Liver (tissue), 3 donors: ENCODE measurements around the gene CYB5A.

Experiments used
- EGR1 ChIP-seq, 2 donors: IDR thresholded peaks; 2 replicates each; pipeline ENCODE4 v1.6.1; 2016 to 2018; ENCODE audit warnings: antibody characterized with exemption in 2 of 2, low read depth in 2 of 2
- FOXA1 ChIP-seq: IDR thresholded peaks from 2 replicates; pipeline ENCODE4 v1.6.1; 2016; ENCODE audit warnings: antibody characterized with exemption
- GABPA ChIP-seq, 2 donors: IDR thresholded peaks in 1 of 2; conservative IDR thresholded peaks in 1 of 2; 2 replicates each; pipeline ENCODE4 v1.6.1; 2016; ENCODE audit warnings: antibody characterized with exemption in 2 of 2, mild to moderate bottlenecking in 1 of 2, moderate library complexity in 1 of 2
- HNF4G ChIP-seq: IDR thresholded peaks from 2 replicates; pipeline ENCODE4 v1.6.1; 2016; ENCODE audit warnings: antibody characterized with exemption
- JUND ChIP-seq, 2 donors: IDR thresholded peaks; 2 replicates each; pipeline ENCODE4 v1.6.1; 2016; ENCODE audit warnings: antibody characterized with exemption in 2 of 2
- RAD21 ChIP-seq, 2 donors: IDR thresholded peaks; 2 replicates each; pipeline ENCODE4 v1.6.1; 2016; ENCODE audit warnings: antibody characterized with exemption in 2 of 2, mild to moderate bottlenecking in 2 of 2
- RXRA ChIP-seq, 2 donors: IDR thresholded peaks; 2 replicates each; pipeline ENCODE4 v1.6.1; 2017 to 2018; ENCODE audit warnings: antibody characterized with exemption in 2 of 2, mild to moderate bottlenecking in 1 of 2
- TAF1 ChIP-seq: conservative IDR thresholded peaks from 2 replicates; pipeline ENCODE4 v1.6.1; 2016; ENCODE audit warnings: antibody characterized with exemption, mild to moderate bottlenecking
- YY1 ChIP-seq: IDR thresholded peaks from 2 replicates; pipeline ENCODE4 v1.6.1; 2016; ENCODE audit warnings: antibody characterized with exemption, mild to moderate bottlenecking
- TF ChIP-seq, protein P1 (sequence below): fragments of 150-350 bp; IDR thresholded peaks from 2 replicates; pipeline ENCODE4 v1.5.1; 2017; ENCODE audit warnings: improper control_type of control experiment, low read depth, low read length; ENCODE audit not compliant: missing input control
- TF ChIP-seq, protein P2 (sequence below): IDR thresholded peaks from 2 replicates; pipeline ENCODE4 v1.6.1; 2016; ENCODE audit warnings: antibody characterized with exemption, mild to moderate bottlenecking
- TF ChIP-seq, protein P3 (sequence below): IDR thresholded peaks from 2 replicates; pipeline ENCODE4 v1.6.1; 2016; ENCODE audit warnings: antibody characterized with exemption
- TF ChIP-seq, protein P4 (sequence below): IDR thresholded peaks from 2 replicates; pipeline ENCODE4 v1.6.1; 2016; ENCODE audit warnings: antibody characterized with exemption
- TF ChIP-seq, protein P5 (sequence below): IDR thresholded peaks from 2 replicates; pipeline ENCODE4 v1.6.1; 2016; ENCODE audit warnings: antibody characterized with exemption
- donor health status: healthy.
- donor health status: healthy.

DNA sequence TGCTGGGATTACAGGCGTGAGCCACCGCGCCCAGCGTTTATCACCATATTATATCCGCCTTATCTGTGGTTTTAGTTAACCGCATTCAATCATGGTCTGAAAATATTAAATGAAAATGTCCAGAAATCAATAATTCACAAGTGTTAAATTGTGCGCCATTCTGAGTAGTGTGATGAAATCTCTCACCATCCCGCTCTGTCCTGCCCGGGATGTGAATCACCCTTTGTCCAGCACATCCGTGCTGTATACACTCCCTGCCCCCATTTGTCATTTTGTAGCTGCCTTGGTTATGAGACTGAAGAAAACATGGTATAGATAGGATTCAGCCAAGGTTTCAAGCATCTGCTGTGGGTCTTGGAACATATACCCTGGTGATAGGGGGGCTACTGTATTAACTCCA is 72.7 kb downstream of the CYB5A start:
- TF ChIP-seq, protein P1, sequence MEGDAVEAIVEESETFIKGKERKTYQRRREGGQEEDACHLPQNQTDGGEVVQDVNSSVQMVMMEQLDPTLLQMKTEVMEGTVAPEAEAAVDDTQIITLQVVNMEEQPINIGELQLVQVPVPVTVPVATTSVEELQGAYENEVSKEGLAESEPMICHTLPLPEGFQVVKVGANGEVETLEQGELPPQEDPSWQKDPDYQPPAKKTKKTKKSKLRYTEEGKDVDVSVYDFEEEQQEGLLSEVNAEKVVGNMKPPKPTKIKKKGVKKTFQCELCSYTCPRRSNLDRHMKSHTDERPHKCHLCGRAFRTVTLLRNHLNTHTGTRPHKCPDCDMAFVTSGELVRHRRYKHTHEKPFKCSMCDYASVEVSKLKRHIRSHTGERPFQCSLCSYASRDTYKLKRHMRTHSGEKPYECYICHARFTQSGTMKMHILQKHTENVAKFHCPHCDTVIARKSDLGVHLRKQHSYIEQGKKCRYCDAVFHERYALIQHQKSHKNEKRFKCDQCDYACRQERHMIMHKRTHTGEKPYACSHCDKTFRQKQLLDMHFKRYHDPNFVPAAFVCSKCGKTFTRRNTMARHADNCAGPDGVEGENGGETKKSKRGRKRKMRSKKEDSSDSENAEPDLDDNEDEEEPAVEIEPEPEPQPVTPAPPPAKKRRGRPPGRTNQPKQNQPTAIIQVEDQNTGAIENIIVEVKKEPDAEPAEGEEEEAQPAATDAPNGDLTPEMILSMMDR, result no peak
- TF ChIP-seq, protein P2, sequence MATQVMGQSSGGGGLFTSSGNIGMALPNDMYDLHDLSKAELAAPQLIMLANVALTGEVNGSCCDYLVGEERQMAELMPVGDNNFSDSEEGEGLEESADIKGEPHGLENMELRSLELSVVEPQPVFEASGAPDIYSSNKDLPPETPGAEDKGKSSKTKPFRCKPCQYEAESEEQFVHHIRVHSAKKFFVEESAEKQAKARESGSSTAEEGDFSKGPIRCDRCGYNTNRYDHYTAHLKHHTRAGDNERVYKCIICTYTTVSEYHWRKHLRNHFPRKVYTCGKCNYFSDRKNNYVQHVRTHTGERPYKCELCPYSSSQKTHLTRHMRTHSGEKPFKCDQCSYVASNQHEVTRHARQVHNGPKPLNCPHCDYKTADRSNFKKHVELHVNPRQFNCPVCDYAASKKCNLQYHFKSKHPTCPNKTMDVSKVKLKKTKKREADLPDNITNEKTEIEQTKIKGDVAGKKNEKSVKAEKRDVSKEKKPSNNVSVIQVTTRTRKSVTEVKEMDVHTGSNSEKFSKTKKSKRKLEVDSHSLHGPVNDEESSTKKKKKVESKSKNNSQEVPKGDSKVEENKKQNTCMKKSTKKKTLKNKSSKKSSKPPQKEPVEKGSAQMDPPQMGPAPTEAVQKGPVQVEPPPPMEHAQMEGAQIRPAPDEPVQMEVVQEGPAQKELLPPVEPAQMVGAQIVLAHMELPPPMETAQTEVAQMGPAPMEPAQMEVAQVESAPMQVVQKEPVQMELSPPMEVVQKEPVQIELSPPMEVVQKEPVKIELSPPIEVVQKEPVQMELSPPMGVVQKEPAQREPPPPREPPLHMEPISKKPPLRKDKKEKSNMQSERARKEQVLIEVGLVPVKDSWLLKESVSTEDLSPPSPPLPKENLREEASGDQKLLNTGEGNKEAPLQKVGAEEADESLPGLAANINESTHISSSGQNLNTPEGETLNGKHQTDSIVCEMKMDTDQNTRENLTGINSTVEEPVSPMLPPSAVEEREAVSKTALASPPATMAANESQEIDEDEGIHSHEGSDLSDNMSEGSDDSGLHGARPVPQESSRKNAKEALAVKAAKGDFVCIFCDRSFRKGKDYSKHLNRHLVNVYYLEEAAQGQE, result peak; percentile 29
- peak; percentile 23 to 39 for TF ChIP-seq RAD21 (IDR thresholded peaks at IDR 0.05)
- TF ChIP-seq TAF1, result no peak
- TF ChIP-seq, protein P3, sequence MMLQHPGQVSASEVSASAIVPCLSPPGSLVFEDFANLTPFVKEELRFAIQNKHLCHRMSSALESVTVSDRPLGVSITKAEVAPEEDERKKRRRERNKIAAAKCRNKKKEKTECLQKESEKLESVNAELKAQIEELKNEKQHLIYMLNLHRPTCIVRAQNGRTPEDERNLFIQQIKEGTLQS, result peak; percentile 55
- TF ChIP-seq JUND (IDR thresholded peaks at IDR 0.05), result peak in 1 of 2 donors; percentile 74
- TF ChIP-seq FOXA1, result no peak
- TF ChIP-seq RXRA (IDR thresholded peaks at IDR 0.05), result peak; percentile 51 to 77
- TF ChIP-seq, protein P4, sequence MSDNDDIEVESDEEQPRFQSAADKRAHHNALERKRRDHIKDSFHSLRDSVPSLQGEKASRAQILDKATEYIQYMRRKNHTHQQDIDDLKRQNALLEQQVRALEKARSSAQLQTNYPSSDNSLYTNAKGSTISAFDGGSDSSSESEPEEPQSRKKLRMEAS, result peak; percentile 26
- no peak for TF ChIP-seq EGR1 (IDR thresholded peaks at IDR 0.05; ENCODE audit: low read depth in 2 of 2)
- TF ChIP-seq YY1, result peak; percentile 89
- TF ChIP-seq GABPA (IDR thresholded peaks at IDR 0.05 in 1 of 2, conservative IDR thresholded peaks at IDR 0.05 in 1 of 2), result peak in 1 of 2 donors; percentile 22
- TF ChIP-seq, protein P5, sequence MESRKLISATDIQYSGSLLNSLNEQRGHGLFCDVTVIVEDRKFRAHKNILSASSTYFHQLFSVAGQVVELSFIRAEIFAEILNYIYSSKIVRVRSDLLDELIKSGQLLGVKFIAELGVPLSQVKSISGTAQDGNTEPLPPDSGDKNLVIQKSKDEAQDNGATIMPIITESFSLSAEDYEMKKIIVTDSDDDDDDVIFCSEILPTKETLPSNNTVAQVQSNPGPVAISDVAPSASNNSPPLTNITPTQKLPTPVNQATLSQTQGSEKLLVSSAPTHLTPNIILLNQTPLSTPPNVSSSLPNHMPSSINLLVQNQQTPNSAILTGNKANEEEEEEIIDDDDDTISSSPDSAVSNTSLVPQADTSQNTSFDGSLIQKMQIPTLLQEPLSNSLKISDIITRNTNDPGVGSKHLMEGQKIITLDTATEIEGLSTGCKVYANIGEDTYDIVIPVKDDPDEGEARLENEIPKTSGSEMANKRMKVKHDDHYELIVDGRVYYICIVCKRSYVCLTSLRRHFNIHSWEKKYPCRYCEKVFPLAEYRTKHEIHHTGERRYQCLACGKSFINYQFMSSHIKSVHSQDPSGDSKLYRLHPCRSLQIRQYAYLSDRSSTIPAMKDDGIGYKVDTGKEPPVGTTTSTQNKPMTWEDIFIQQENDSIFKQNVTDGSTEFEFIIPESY, result no peak
- TF ChIP-seq HNF4G, result no peak
